Cardiac fibroblast (primary cell): Measurements from ENCODE around the gene RAB36.

Experiments
- DNase-seq, 2 donors: peaks; one replicate each; pipeline versions ENCODE4 v3.0.0 to v3.0.0-alpha.2; 2010; ENCODE audit warnings: low read depth in 2 of 2
- H3K4me3 ChIP-seq, 2 donors: replicated peaks in 1 of 2; 1 replicate in 1 of 2; 2 replicates in 1 of 2; pipeline ENCODE4 v1.5.1; 2011; ENCODE audit warnings: low read depth in 2 of 2, low read length in 2 of 2, mild to moderate bottlenecking in 2 of 2, moderate library complexity in 1 of 2
- TF ChIP-seq, protein P1 (sequence below): IDR thresholded peaks from one replicate; pipeline ENCODE4 v1.5.1; 2011; ENCODE audit warnings: low read depth, mild to moderate bottlenecking, low read length, inconsistent platforms

RAB36 gene

DNA sequence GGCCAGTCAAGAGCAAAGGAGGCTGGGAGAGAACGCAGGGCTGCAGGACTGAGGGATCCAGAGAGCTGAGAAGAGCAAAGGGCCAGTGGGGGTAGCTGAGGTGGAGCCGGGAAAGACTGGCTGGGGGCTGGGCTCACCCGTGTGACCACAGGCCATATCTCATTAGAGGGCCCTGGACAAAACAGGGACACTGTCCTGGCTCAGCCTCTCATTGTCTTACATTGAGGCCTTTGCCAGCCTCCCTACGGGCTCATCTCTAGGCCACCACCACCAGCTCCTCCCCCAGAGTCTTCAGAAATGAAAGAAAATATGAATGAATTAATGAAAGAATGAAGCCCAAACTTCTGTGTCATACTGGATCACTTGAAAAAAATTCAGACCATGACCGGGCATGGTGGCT lies 9.2 kb downstream of the RAB36 start:
- TF ChIP-seq, protein P1, sequence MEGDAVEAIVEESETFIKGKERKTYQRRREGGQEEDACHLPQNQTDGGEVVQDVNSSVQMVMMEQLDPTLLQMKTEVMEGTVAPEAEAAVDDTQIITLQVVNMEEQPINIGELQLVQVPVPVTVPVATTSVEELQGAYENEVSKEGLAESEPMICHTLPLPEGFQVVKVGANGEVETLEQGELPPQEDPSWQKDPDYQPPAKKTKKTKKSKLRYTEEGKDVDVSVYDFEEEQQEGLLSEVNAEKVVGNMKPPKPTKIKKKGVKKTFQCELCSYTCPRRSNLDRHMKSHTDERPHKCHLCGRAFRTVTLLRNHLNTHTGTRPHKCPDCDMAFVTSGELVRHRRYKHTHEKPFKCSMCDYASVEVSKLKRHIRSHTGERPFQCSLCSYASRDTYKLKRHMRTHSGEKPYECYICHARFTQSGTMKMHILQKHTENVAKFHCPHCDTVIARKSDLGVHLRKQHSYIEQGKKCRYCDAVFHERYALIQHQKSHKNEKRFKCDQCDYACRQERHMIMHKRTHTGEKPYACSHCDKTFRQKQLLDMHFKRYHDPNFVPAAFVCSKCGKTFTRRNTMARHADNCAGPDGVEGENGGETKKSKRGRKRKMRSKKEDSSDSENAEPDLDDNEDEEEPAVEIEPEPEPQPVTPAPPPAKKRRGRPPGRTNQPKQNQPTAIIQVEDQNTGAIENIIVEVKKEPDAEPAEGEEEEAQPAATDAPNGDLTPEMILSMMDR, result no peak
- H3K4me3 ChIP-seq, result no peak overlapping the region
- DNase-seq, result no peak

DNA sequence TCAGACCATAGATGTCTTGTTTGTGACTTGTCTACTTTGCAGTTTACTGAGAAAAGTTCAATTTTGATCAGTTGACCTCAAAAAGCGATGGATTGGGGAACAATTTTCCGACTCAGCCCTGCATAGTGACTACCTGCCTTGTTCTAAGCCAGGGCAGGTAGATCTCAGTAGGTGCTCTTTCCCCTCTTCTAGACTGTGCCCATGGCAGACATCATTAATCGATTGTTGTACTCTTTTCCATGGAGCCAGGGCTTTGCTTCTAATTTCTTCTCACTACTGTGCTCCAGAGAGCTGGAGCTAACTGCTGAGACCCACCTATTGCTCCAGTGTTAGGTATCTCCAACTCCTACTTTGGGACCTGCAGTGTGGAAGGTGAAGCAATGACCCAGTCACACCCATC lies 9.9 kb downstream of the RAB36 start:
- DNase-seq, result no peak
- TF ChIP-seq, protein P1, result no peak
- H3K4me3 ChIP-seq, result no peak overlapping the region

DNA sequence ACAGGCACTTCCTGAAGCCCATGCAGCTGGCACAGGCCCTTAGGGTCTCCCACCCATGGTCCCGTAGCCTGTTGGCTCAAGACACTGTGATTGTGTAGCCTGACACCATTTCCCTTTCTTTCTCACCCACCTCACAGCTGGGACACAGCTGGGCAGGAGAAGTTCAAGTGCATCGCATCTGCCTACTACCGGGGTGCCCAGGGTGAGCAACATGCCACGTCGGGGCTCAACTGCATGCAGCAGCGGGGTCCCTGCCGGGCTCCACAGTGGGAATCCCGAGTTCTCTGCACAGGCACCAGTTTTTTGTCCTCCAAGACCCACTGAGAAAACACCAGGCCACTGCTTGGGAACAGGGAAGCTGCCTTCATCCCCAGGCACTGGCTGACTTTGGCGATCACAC lies 10.6 kb downstream of the RAB36 start:
- TF ChIP-seq, protein P1, result no peak
- DNase-seq, result no peak
- no peak overlapping the region for H3K4me3 ChIP-seq

DNA sequence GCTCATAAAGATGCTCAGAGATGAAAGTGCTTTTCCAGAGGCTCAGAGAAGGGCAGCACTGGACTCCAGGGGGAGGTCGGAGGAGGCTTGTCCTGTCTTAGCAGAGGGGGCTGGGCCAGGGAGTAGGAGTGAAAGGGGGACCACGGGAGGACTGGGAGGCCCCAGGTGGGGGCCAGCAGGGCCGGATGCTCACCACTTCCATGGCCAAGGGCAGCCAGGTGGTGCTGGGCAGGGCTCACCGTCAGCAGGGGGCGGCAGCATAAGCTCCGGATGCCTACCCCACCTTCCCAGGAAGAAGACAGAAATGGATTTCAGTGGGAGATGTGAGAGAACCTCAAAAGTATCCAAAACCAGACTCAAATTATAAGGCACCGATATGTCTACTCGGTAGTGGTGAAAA lies 11.0 kb downstream of the RAB36 start:
- TF ChIP-seq, protein P1, result no peak
- no peak for DNase-seq
- no peak overlapping the region for H3K4me3 ChIP-seq

DNA sequence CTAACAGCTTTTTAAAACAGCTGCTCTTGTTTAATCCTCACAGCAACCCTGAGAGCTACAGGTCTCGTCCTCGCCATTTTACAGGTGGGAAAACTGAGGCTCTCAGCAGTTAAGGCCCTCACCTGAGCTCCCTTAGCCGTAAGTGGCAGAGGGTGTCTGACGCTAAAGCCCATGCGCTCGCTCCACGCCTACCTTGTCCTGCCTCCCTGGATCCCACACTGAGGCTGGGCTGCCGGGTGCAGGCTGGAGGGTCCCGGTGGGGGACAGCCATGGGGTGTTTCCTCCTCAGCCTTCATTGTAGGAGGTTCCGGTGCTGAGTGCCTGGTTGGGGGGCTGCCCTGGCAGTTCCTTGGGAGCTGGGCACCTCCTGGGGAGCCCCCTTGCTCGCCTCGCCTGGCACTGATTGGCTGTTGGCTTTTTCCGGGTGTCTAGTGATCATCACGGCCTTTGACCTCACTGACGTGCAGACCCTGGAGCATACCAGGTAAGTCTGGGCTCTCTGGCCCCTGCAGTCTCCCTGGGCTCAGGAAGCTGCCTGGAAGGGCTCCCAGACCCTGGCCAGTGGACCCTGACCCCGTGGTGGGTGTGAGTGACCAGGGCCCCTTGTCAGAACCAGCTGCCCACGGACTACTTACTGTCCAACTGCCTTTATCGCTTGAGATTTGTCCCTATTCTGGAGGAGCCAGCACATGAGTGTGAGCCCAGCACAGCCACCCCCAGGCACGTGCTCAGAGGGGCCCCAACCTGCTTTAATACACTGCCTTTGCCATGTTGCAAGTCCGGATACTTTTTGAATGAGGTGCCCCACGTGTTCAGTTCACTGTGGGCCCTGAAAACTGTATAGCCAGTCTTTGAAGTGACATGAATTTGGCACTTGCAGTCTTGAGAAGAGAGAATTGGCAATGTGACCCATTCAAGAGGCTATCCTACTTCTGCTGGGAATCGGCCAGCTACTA lies 12.6 kb downstream of the RAB36 start:
- DNase-seq, result no peak
- TF ChIP-seq, protein P1, result no peak
- H3K4me3 ChIP-seq, result no peak overlapping the region

DNA sequence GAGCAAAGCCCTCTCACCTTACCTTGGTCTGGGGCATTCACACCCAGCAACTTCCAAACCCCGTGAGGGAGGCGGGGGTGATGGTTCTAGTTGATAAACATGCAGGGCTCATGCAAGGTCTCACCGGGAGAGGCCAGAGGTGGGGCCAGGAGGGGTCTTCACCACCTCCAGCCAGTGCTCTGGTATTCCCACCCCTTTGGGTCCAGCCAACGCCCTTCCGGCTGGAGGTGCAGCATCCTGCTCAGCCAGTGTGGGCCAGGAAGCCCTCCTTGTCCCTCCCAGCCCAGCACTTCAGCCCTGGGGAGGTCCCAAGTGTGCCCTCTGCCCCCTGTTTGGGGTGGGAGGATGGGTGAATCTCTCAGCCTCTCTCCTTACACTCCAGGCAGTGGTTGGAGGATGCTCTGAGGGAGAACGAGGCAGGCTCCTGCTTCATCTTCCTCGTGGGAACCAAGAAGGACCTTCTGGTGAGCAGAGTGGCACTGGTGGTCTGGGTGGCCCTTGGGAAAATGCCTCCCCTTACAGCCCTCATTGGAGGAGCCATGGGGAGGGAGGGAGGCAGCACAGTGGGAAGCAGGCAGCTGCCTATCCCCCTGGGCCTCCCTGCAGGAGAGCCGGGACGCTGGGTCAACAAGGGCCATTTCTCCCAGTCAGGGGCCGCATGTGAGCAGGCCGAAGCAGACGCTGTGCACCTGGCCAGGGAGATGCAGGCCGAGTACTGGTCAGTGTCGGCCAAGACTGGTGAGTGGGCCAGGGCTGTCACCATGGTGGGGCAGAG lies 13.4 kb downstream of the RAB36 start:
- DNase-seq, result no peak
- no peak overlapping the region for H3K4me3 ChIP-seq
- TF ChIP-seq, protein P1, result no peak
